ENCODE measurements around the gene FOXJ3.

- no peak for TF ChIP-seq CTCF (conservative IDR thresholded peaks at IDR 0.05 in 1 of 2, IDR thresholded peaks at IDR 0.05 in 1 of 2; ENCODE audit: extremely low read depth in 1 of 2, insufficient read depth in 1 of 2, low read depth in 1 of 2, low read length in 2 of 2)
- TF ChIP-seq EZH2 (IDR thresholded peaks at IDR 0.05; ENCODE audit: borderline replicate concordance, low read length), result no peak
These were observed 171.2 kb downstream of the FOXJ3 start for GRCh38 chr1:42163536-42164503.
